HK-2 (cell line): ENCODE results near the gene PCF11.

Source experiments
- DNase-seq: peaks from one replicate; pipeline ENCODE4 v3.0.0-alpha.2; 2018; ENCODE audit not compliant: unreplicated experiment

PCF11 gene

DNA sequence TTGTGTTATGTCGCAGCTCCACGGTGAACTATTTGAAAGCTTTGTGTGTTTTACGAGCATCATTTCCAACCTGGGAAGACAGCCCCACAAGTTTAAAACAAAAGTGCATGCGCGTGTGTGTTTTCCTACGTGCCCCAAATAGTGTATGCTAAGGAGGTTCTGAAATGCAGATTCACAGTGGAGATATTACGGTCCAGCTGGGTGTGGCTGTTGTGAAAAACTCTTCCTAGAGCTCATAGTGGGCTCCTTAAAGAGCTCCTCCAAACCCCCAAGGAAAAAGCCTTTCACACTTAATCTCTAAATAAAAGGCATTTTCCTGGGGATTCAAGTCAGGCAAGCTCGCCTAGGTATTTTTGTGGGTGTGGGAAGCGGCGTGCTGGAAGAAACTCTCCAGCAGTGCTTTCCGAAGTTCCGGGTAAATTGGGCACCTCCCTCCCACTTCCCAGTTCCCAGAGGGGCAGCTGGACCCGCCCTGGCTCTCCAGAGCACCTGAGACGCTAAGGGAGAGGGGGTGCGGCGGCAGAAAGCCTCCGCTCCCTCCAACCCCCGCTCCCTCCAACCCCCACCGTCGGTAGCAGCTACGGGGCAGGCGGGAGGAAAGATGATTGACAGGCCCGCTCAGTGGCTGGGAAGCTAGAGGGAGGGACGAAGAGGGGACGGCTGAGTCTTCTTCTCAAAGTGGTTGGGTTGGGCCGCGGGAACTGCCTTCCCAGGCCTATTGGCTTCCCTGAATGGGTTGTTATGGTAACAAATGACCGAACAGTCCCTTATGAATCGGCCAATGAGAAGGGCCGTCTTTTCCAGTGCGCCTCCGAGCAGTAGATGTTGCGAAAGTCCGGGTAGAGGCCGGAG, 561 bp upstream of the PCF11 start:
- peak; percentile 96 for DNase-seq

GRCh38 chr11:83157594-83158356, 844 bp downstream of the PCF11 start:
- DNase-seq, result peak; percentile 35

DNA sequence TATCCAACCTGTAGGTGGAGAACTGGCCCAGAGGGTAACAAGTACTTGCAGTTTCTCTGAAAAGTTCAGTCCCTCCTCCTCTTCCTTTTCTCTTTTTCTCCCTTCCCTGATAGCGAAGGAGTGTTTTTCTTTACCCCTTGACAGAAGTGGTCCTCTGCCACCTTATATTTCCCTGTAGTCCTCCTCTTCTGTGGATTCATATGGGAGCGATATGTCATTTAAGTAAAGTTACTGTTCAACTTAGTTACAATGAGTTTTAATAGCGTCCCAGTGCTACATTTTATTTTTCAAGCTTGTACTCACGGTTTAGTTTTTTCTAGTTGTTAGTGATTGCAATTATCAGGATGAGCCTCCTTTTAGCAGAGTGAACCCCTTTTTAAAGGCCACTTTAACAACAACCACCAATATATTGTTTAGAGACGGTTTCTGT, 1.4 kb downstream of the PCF11 start:
- no peak for DNase-seq

DNA sequence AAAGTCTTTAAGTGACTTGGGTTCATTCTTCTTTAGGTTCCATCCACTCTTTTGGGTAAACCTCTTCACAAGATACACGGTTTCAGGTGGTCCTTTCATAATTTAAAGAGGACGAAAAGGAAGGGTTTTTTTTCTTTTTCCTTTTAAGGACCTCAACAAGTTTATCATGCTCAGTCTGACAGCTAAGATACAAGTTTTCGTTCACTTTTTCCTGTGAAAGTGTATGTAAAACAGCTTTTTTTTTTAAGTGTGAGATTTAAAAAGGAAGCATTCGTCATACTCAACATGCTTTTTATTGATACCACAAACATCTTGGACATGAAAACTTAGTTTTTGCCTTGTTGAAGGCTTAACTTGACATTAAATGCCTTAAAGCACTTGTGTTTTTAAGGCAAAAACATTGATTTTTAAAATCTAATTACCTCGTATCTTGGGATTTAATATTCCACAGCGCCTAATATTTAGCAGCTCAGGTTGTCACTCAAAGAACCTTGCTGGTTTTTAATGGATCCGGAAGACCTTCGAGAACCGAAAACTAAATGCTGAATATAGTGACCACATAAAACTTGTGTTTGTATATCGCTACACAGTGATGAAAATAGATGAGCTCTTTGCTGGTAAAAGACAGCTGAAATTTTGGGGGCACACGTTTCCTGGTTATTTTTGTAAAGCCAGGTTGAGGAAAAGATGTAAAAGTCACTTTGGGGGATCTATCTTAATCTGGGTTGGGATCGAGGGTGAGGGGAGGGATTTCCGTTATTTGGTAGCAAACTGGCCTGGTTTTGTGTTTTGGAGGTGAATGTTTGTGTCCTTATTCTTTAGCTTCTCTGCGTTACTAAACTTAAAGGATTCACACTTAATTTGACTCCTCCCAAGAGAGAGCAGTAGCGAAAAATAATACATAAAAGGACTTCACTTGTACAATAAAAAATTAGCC, 2.3 kb downstream of the PCF11 start:
- DNase-seq, result no peak

GRCh38 chr11:83159902-83160865, 3.3 kb downstream of the PCF11 start:
- DNase-seq, result no peak

DNA sequence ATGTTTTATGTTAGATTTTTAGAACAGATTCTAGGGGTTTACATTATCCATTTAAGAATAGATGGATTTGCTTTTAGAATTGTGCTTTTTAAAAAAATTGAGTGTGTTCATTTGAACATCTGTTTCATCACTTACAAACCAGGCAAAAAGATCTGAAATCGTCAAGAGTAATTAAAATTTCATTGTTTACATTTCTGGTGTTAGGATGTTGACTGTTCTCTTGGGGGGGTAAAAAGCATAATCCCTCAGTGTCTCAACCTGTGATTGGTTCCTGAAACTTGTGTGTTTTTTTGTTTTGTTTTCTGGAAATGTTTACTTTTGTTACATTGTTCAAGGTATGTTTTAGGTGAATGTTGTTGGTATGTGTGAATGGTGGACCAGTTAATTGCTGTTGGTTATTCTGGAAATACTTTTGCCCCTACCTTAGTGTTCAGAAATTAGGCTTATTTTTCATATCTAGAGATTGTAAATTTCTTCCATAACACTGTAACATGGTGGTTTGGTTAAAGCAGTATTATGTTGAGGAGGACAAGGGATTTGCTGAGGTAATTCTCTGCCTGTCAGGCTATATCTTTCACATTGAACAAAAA, 4.8 kb downstream of the PCF11 start:
- no peak for DNase-seq

DNA sequence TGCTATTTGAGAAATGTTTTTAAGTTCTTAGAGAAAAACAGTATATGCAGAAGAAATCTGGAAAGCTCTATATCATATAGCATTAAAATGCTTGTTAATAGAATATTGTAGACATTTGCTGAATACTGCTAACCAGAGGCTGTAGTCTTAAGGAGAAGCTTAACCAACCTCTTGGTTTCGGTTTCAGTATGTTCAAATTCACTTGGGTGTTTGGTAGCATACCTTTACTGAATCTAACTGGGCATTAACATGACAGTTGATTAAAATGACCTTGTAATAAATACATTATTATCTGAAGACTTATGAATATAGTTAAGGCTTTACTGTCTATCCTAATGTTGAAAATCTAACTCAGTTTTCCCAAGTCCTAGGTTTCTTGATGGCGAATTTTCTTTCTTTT, 5.4 kb downstream of the PCF11 start:
- no peak for DNase-seq

- DNase-seq, result no peak
These were observed 9.4 kb downstream of the PCF11 start for GRCh38 chr11:83166193-83166866.

DNA sequence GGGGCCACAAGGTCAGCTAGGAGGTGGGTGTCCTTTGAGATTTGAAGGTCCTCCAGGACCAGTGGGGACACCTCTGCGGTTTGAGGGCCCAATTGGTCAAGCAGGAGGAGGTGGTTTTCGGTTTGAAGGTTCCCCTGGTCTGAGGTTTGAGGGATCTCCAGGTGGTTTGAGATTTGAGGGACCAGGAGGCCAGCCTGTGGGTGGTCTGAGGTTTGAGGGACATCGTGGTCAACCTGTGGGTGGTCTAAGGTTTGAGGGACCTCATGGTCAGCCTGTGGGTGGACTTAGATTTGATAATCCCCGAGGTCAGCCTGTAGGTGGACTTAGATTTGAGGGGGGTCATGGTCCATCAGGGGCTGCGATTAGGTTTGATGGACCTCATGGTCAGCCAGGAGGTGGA, 11.8 kb downstream of the PCF11 start:
- DNase-seq, result no peak

GRCh38 chr11:83170865-83171264, 13.9 kb downstream of the PCF11 start:
- no peak for DNase-seq

DNA sequence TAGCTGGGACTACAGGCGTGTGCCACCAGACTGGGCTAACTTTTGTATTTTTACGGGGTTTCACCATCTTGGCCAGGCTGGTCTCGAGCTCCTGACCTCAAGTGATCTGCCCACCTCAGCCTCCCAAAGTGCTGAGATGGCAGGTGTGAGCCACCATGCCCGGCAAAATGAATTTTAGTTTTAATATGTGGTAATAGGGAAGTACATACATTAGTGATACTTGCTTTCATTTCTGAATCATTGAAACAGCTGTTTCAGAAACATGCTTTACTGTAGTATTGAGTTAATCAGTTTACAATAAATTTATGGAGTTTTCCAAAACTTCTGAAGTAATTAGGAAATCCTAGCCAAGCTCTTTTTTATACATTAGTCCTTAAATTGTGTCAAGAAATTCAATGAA, 15.6 kb downstream of the PCF11 start:
- no peak for DNase-seq

DNA sequence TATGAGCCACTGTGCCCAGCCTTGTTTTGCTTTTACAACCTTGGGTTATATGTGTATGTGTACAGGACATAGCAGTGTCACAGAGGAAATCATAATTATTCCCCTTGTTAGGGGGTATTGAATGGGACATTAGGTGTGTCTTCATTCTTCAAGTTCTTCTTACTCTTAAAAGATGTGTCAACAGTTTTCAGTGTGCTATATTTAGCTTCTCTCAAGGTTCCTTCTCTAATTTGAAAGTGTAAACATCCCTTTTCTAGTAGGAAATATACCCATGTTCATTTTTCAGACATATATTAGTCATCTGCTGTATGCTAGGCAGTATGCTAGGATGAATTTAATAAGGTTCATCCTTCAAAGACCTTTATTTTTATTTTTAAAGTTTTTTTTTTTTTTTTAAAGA, 17.1 kb downstream of the PCF11 start:
- no peak for DNase-seq

DNA sequence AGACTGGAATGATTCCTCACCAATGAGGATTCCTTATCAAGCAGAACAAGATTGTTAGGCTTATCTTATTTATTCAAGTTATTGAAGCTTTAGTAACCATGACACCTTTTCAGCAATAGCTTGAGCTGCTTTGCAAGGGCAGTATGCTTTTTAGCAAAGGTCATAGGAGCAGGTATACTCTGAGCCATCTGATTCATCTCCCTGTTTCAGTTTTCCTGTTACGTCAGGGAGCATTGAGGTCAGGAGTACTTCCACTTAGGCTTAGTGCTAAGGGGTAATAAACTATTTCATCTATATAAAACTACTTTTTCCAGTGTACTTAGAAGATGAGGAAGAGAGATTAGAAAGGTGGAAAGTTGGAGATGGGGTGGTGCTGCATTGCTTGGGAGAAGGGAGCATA, 18.9 kb downstream of the PCF11 start:
- no peak for DNase-seq

DNA sequence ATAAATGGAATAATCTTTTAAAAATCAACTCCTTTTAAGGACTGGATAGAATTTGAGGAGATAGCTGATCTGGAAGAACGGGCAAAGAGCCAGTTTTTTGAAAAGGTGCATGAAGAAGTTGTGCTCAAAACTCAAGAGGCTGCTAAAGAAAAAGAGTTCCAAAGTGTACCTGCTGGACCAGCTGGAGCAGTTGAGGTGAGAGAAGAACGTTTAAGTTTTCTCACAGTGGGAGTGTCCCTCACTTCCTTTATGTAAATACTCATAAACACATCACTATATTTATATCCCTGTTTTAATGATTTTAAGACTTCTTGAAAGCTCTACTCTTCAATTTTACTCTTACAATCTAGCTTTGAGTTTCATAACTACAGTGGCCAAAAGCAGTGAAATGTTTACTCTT, 24.9 kb downstream of the PCF11 start:
- no peak for DNase-seq

- no peak for DNase-seq
These were observed 28.8 kb downstream of the PCF11 start for GRCh38 chr11:83185767-83186166.

DNA sequence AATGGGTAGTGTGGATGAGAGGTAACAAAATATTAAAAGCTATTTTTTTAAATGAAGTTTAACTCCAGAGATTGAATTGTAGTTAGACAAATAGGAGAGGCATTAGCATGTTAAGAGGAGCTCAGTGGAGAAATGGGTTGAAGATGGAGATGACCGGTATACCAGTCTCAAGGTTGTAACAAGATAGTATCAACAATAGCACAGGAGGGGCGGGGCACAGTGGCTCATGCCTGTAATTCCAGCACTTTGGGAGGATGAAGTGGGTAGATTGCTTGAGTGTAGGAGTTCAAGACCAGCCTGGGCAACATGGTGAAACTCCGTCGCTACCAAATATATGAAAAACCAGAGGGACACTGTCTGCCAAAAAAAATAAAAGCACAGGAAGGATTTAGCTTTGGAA, 30.5 kb downstream of the PCF11 start:
- no peak for DNase-seq

DNA sequence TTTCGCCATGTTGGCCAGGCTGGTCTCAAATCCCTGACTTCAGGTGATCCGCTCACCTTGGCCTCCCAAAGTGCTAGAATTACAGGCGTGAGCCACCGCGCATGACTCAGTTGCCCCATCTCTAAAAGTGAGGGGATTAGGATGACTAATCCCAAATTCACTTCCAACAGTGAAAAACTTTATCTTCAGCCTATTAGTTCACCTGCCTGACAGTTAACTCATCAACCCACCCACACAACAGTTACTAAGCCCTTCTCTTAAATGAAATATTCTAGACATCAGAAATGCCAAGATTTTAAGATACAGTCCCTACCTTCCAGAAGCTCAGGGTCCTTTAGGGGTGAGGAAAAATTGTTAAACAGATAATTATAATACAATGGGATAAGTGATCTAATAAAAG, 34.6 kb downstream of the PCF11 start:
- no peak for DNase-seq

- DNase-seq, result no peak
These were observed 35.1 kb downstream of the PCF11 start for GRCh38 chr11:83191986-83192385.

- DNase-seq, result no peak
These were observed 35.8 kb downstream of the PCF11 start for GRCh38 chr11:83192606-83193245.
